Activated CD8-positive, alpha-beta T cell treated with anti-CD3 and anti-CD28 coated beads for 36 hours (primary cell): ENCODE data around the gene DENND6B. TPM values are rescaled to one million over a fixed set of nuclear protein-coding genes. Genes with fewer than 3 reads are reported as not detected.

Experiments
- ATAC-seq: fragments of 200-7000 bp; cut with Tn5 transposase; one replicate; pipeline ENCODE4 v1.10.0; 2021; ENCODE audit warnings: mild to moderate bottlenecking, moderate library complexity
- CTCF ChIA-PET: fragments of 350-600 bp; sonication (Branson Sonifier 250); formaldehyde crosslinking; loops from one replicate; lab custom pipeline; 2021; ENCODE audit warnings: antibody characterized with exemption; lab: Charles Lee
- POLR2A ChIA-PET: fragments of 350-600 bp; sonication (Branson Sonifier 250); formaldehyde crosslinking; loops from one replicate; lab custom pipeline; 2021; ENCODE audit warnings: antibody characterized with exemption; lab: Charles Lee
- DNase-seq: peaks from one replicate; pipeline ENCODE4 v3.0.0-alpha.2; 2020
- H3K27ac Mint-ChIP-seq: one replicate; pipeline ENCODE4 v1.8.0; 2021; ENCODE audit warnings: mild to moderate bottlenecking, mixed read lengths
- H3K27me3 Mint-ChIP-seq: one replicate; pipeline ENCODE4 v1.8.0; 2021; ENCODE audit warnings: mixed read lengths
- H3K36me3 Mint-ChIP-seq: one replicate; pipeline ENCODE4 v1.8.0; 2021; ENCODE audit warnings: low read depth, mixed read lengths
- H3K4me1 Mint-ChIP-seq: one replicate; pipeline ENCODE4 v1.8.0; 2021; ENCODE audit warnings: low read depth, mixed read lengths
- H3K4me3 Mint-ChIP-seq: one replicate; pipeline ENCODE4 v1.8.0; 2021; ENCODE audit warnings: mild to moderate bottlenecking, moderate library complexity, mixed read lengths
- H3K9me3 Mint-ChIP-seq: one replicate; pipeline ENCODE4 v1.8.0; 2021; ENCODE audit warnings: mixed read lengths
- intact Hi-C: fragments of 100-400 bp; cut with micrococcal nuclease; formaldehyde crosslinking; loops from one replicate; pipeline ENCODE4 v1.10.0; 2022
- total RNA-seq, 2 experiments: library from RNA; stranded (reverse); gene quantifications; one replicate each; pipeline ENCODE4 v1.2.3, GENCODE V29; 2021
- TF ChIP-seq, protein P1 (sequence below): fragments of 200-600 bp; IDR thresholded peaks from one replicate; pipeline ENCODE4 v1.8.0; 2022; ENCODE audit warnings: antibody characterized with exemption, mild to moderate bottlenecking

The DENND6B gene
- total RNA-seq, 2 experiments from 2014 or later = 4.6 to 5.3 TPM

DNA sequence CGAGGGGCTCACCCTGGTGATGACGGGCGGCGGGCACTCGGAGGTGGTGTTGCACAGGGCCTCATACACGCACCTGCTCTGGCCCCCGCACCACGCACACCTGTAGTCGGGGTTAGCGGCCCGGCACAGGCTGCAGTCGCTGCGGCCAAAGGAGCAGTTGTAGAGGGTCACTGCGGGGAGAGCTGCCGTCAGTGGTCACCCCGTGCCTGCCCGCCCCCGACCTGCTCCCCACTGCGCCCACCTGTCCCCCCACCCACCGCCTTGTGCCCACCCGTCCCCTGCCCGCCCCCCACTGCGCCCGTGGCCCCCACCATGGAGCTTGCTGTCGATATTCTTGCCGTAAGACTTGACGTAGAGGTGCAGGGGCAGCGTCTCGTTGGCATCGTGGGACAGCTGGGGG lies 43.0 kb downstream of the DENND6B start:
- ChIA-PET POLR2A (no interaction called here), CTCF (no interaction called here)
- no peak overlapping the region for H3K27ac Mint-ChIP-seq
- TF ChIP-seq, protein P1, sequence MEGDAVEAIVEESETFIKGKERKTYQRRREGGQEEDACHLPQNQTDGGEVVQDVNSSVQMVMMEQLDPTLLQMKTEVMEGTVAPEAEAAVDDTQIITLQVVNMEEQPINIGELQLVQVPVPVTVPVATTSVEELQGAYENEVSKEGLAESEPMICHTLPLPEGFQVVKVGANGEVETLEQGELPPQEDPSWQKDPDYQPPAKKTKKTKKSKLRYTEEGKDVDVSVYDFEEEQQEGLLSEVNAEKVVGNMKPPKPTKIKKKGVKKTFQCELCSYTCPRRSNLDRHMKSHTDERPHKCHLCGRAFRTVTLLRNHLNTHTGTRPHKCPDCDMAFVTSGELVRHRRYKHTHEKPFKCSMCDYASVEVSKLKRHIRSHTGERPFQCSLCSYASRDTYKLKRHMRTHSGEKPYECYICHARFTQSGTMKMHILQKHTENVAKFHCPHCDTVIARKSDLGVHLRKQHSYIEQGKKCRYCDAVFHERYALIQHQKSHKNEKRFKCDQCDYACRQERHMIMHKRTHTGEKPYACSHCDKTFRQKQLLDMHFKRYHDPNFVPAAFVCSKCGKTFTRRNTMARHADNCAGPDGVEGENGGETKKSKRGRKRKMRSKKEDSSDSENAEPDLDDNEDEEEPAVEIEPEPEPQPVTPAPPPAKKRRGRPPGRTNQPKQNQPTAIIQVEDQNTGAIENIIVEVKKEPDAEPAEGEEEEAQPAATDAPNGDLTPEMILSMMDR = no peak
- no peak for DNase-seq
- ATAC-seq = no peak
- H3K27me3 Mint-ChIP-seq = no peaks in the 10 kb centered on the region
- no peaks in the 10 kb centered on the region for H3K4me1 Mint-ChIP-seq
- H3K9me3 Mint-ChIP-seq = no peaks in the 10 kb centered on the region
- no peak overlapping the region for H3K4me3 Mint-ChIP-seq
- H3K36me3 Mint-ChIP-seq = peaks cover 2% of the 10 kb centered on the region
- intact Hi-C loops = no loop called here

DNA sequence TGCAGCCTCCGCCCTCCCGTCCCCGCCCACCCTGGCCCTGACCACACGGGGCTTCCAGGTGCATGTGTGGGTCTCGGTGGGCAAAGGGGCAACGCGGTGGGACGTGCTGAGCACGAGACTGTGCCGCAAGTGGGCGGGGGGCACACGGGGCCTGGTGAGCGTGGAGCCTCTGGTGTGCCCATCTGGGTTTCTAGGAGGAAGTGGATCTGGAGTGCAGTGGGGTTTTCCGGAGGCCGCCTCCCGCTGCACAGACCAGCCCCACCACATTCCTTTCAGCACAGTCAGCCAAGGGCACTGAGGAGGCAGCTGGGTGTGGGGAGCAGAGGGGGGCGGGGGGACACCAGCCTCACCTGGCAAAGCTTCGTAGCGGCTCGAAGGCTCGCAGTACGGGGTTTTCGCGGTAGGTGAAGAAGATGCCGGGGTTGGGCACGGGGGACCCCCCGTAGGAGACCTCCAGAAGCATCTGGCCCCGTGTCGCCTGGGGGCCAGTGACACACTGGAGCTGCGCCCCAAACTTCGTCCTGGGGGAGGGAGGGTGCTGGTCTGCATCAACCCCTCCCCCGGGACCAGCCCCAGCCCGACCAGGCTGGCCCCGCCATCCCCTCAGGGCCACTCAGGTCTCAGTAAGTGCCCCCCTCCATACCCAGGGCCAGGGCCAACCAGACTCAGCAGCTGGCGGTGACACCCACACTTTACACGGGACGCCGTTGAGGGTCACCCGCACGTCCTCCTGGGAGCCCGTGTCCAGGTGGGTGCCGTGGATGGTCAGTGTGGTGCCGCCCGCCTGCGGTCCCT lies 44.3 kb downstream of the DENND6B start:
- no peaks in the 10 kb centered on the region for H3K27me3 Mint-ChIP-seq
- TF ChIP-seq, protein P1 = no peak
- no peak overlapping the region for H3K27ac Mint-ChIP-seq
- no peak overlapping the region for H3K4me3 Mint-ChIP-seq
- CTCF ChIA-PET = no interaction called here
- POLR2A ChIA-PET = no interaction called here
- no peaks in the 10 kb centered on the region for H3K4me1 Mint-ChIP-seq
- intact Hi-C loops = no loop called here
- peaks cover 2% of the 10 kb centered on the region for H3K36me3 Mint-ChIP-seq
- ATAC-seq (no peak), DNase-seq (no peak)
- H3K9me3 Mint-ChIP-seq = no peaks in the 10 kb centered on the region

DNA sequence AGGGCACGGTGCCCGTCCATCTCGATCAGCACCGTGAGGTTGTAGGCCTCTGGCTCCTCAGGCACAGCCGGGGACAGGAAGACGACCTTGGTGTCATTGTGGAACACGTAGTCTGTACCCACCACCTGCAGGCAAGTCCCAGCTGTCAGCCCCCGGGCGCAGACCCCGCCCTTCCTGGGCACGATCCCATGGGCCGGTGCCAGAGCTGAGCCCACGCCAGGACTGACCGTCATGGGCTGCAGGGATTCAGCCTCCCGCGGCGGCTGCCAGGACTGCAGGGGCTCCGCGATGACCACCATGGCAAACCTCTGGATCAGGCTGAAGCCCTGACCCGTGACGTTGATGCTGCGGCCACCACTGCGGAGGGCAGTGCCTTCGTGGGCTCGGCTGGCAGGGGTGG lies 44.9 kb downstream of the DENND6B start:
- no peaks in the 10 kb centered on the region for H3K4me1 Mint-ChIP-seq
- CTCF ChIA-PET = no interaction called here
- H3K27me3 Mint-ChIP-seq = no peaks in the 10 kb centered on the region
- POLR2A ChIA-PET = no interaction called here
- H3K4me3 Mint-ChIP-seq = no peak overlapping the region
- H3K27ac Mint-ChIP-seq = no peak overlapping the region
- intact Hi-C loops = no loop called here
- peaks cover 2% of the 10 kb centered on the region for H3K36me3 Mint-ChIP-seq
- ATAC-seq (no peak), DNase-seq (no peak)
- no peaks in the 10 kb centered on the region for H3K9me3 Mint-ChIP-seq
- TF ChIP-seq, protein P1 = no peak

DNA sequence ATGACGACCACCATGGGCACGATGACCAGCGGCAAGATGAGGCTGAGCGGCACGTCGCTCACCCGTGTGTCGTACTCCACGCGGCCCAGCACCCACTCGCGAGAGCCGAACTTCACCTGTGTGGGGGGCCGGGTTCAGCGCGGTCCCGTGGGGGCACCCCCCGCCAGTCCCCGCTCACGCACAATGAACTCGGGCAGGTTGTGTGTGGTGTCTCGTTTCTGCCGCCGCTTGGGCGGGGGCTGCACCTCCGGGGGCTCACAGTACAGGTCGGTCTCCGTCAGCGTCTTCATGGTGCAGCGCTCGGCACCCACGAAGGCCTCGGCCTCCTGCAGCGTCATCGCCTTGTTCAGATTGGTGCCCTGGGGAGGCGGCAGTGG lies 45.4 kb downstream of the DENND6B start:
- Mint-ChIP-seq H3K36me3 (peaks cover 2% of the 10 kb centered on the region), H3K27ac (no peak overlapping the region), H3K4me1 (no peaks in the 10 kb centered on the region), H3K4me3 (no peak overlapping the region), H3K27me3 (no peaks in the 10 kb centered on the region), H3K9me3 (no peaks in the 10 kb centered on the region)
- ATAC-seq (no peak), DNase-seq (no peak)
- TF ChIP-seq, protein P1 = no peak
- ChIA-PET CTCF (no interaction called here), POLR2A (no interaction called here)
- intact Hi-C loops = no loop called here

DNA sequence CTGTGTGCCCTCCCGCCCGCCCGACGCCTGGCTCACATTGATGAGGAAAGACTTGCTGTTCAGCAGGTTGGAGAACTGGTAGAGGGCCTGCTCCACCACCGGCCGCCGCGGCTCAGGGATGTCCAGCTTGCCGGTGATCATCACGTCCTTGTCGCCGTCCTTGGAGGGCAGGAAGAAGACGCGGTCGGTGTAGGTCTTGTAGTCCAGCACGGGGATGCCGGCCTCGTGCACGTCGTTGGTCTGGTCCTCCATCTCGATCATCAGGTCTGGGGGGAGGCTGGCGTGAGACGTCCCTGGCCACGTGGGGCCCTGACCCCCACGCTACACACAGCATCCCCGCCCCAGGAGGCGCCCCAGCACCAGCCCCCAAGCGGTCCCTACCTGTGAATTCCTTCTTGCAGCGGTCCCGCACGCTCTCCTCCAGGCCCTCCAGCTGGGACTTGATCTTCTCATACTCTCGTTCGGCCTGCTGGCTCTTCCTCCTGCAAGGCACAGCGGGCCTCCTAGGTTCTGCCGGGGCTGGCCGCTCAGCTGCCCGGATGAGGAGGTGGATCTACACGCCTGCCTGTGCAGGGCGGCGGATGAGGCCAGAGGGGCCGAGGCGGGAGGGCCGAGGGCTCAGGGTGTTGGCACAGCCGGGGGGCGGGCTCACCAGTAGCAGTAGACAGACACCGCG lies 46.0 kb downstream of the DENND6B start:
- H3K27me3 Mint-ChIP-seq = no peaks in the 10 kb centered on the region
- H3K4me3 Mint-ChIP-seq = no peak overlapping the region
- H3K9me3 Mint-ChIP-seq = no peaks in the 10 kb centered on the region
- intact Hi-C loops = no loop called here
- no peaks in the 10 kb centered on the region for H3K4me1 Mint-ChIP-seq
- no peak overlapping the region for H3K27ac Mint-ChIP-seq
- CTCF ChIA-PET = no interaction called here
- ATAC-seq (no peak), DNase-seq (no peak)
- POLR2A ChIA-PET = no interaction called here
- H3K36me3 Mint-ChIP-seq = peaks cover 2% of the 10 kb centered on the region
- TF ChIP-seq, protein P1 = no peak
